ENCODE results near the gene SGPL1.

SGPL1 gene

GRCh38 chr10:70907637-70908405 is 92.1 kb downstream of the SGPL1 start:
- Histone ChIP-seq H3K27ac (ENCODE audit: low read depth, low read length) (no peak overlapping the region), H3K9ac (ENCODE audit: low read depth, low read length) (no peak overlapping the region), H3K4me1 (ENCODE audit: control insufficient read depth, insufficient read depth, low read length) (no peaks in the 10 kb centered on the region), H3K36me3 (ENCODE audit: control insufficient read depth, insufficient read depth, low read length) (no peaks in the 10 kb centered on the region), H3K9me3 (ENCODE audit: control insufficient read depth, insufficient read depth, low read length) (no peaks in the 10 kb centered on the region), H3K27me3 (ENCODE audit: control insufficient read depth, insufficient read depth, low read length) (no peaks in the 10 kb centered on the region), H3K4me3 (ENCODE audit: low read depth, low read length) (no peak overlapping the region)

- no peak overlapping the region for H3K9ac ChIP-seq (ENCODE audit: low read depth, low read length)
- H3K27ac ChIP-seq (ENCODE audit: low read depth, low read length), result no peak overlapping the region
- no peaks in the 10 kb centered on the region for H3K4me1 ChIP-seq (ENCODE audit: control insufficient read depth, insufficient read depth, low read length)
- H3K4me3 ChIP-seq (ENCODE audit: low read depth, low read length), result no peak overlapping the region
- H3K27me3 ChIP-seq (ENCODE audit: control insufficient read depth, insufficient read depth, low read length), result no peaks in the 10 kb centered on the region
- H3K36me3 ChIP-seq (ENCODE audit: control insufficient read depth, insufficient read depth, low read length), result no peaks in the 10 kb centered on the region
- H3K9me3 ChIP-seq (ENCODE audit: control insufficient read depth, insufficient read depth, low read length), result no peaks in the 10 kb centered on the region
Observed at GRCh38 chr10:70908406-70909296, 92.9 kb downstream of the SGPL1 start.

- Histone ChIP-seq H3K4me1 (ENCODE audit: control insufficient read depth, insufficient read depth, low read length) (no peaks in the 10 kb centered on the region), H3K27ac (ENCODE audit: low read depth, low read length) (no peak overlapping the region), H3K4me3 (ENCODE audit: low read depth, low read length) (no peak overlapping the region), H3K36me3 (ENCODE audit: control insufficient read depth, insufficient read depth, low read length) (no peaks in the 10 kb centered on the region), H3K27me3 (ENCODE audit: control insufficient read depth, insufficient read depth, low read length) (no peaks in the 10 kb centered on the region), H3K9me3 (ENCODE audit: control insufficient read depth, insufficient read depth, low read length) (no peaks in the 10 kb centered on the region), H3K9ac (ENCODE audit: low read depth, low read length) (no peak overlapping the region)
Observed at GRCh38 chr10:70909326-70909935, 93.7 kb downstream of the SGPL1 start.

- Histone ChIP-seq H3K27me3 (ENCODE audit: control insufficient read depth, insufficient read depth, low read length) (no peaks in the 10 kb centered on the region), H3K9ac (ENCODE audit: low read depth, low read length) (no peak overlapping the region), H3K4me1 (ENCODE audit: control insufficient read depth, insufficient read depth, low read length) (no peaks in the 10 kb centered on the region), H3K27ac (ENCODE audit: low read depth, low read length) (no peak overlapping the region), H3K4me3 (ENCODE audit: low read depth, low read length) (no peak overlapping the region), H3K36me3 (ENCODE audit: control insufficient read depth, insufficient read depth, low read length) (no peaks in the 10 kb centered on the region), H3K9me3 (ENCODE audit: control insufficient read depth, insufficient read depth, low read length) (no peaks in the 10 kb centered on the region)
Observed at GRCh38 chr10:70910486-70911341, 95.0 kb downstream of the SGPL1 start.

DNA sequence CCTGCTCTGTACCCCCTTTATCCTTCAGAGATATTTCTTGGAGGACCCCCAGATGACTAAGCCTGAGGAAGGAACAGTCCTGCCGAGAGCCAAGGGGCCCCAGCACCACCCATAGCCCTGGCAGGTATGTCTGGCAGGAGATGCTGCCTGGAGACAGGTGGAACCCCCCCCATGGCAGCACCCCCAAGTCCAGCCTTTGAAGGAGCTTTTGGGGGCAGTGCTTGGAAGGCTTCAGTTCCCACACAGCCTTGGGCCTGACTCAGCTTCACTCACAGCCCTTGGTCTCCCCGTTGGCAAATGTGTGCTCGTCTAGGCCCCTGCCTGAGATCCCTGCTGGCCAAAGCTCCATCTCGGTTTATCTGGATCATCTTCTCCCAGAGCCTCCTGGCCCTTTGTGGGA is 95.6 kb downstream of the SGPL1 start:
- Histone ChIP-seq H3K27me3 (ENCODE audit: control insufficient read depth, insufficient read depth, low read length) (no peaks in the 10 kb centered on the region), H3K9ac (ENCODE audit: low read depth, low read length) (no peak overlapping the region), H3K4me1 (ENCODE audit: control insufficient read depth, insufficient read depth, low read length) (no peaks in the 10 kb centered on the region), H3K9me3 (ENCODE audit: control insufficient read depth, insufficient read depth, low read length) (no peaks in the 10 kb centered on the region), H3K36me3 (ENCODE audit: control insufficient read depth, insufficient read depth, low read length) (no peaks in the 10 kb centered on the region), H3K4me3 (ENCODE audit: low read depth, low read length) (no peak overlapping the region), H3K27ac (ENCODE audit: low read depth, low read length) (no peak overlapping the region)

GRCh38 chr10:70912556-70912955 is 96.8 kb downstream of the SGPL1 start:
- no peak overlapping the region for H3K27ac ChIP-seq (ENCODE audit: low read depth, low read length)
- H3K27me3 ChIP-seq (ENCODE audit: control insufficient read depth, insufficient read depth, low read length), result no peaks in the 10 kb centered on the region
- H3K9ac ChIP-seq (ENCODE audit: low read depth, low read length), result no peak overlapping the region
- no peak overlapping the region for H3K4me3 ChIP-seq (ENCODE audit: low read depth, low read length)
- H3K36me3 ChIP-seq (ENCODE audit: control insufficient read depth, insufficient read depth, low read length), result no peaks in the 10 kb centered on the region
- H3K9me3 ChIP-seq (ENCODE audit: control insufficient read depth, insufficient read depth, low read length), result no peaks in the 10 kb centered on the region
- H3K4me1 ChIP-seq (ENCODE audit: control insufficient read depth, insufficient read depth, low read length), result no peaks in the 10 kb centered on the region

- H3K36me3 ChIP-seq (ENCODE audit: control insufficient read depth, insufficient read depth, low read length), result no peaks in the 10 kb centered on the region
- no peaks in the 10 kb centered on the region for H3K4me1 ChIP-seq (ENCODE audit: control insufficient read depth, insufficient read depth, low read length)
Observed at GRCh38 chr10:70913191-70913892, 97.6 kb downstream of the SGPL1 start.

GRCh38 chr10:70913893-70914240 is 98.1 kb downstream of the SGPL1 start:
- no peak overlapping the region for H3K4me3 ChIP-seq (ENCODE audit: low read depth, low read length)
- no peaks in the 10 kb centered on the region for H3K4me1 ChIP-seq (ENCODE audit: control insufficient read depth, insufficient read depth, low read length)

More at GRCh38 chr10:70913191-70913892, 97.6 kb downstream of the SGPL1 start:
- Histone ChIP-seq H3K9ac (ENCODE audit: low read depth, low read length) (no peak overlapping the region), H3K9me3 (ENCODE audit: control insufficient read depth, insufficient read depth, low read length) (no peaks in the 10 kb centered on the region), H3K27me3 (ENCODE audit: control insufficient read depth, insufficient read depth, low read length) (no peaks in the 10 kb centered on the region), H3K27ac (ENCODE audit: low read depth, low read length) (no peak overlapping the region), H3K4me3 (ENCODE audit: low read depth, low read length) (no peak overlapping the region)

GRCh38 chr10:70914316-70914864 is 98.6 kb downstream of the SGPL1 start:
- no peaks in the 10 kb centered on the region for H3K4me1 ChIP-seq (ENCODE audit: control insufficient read depth, insufficient read depth, low read length)
- H3K27ac ChIP-seq (ENCODE audit: low read depth, low read length), result no peak overlapping the region
- H3K9ac ChIP-seq (ENCODE audit: low read depth, low read length), result no peak overlapping the region
- H3K36me3 ChIP-seq (ENCODE audit: control insufficient read depth, insufficient read depth, low read length), result no peaks in the 10 kb centered on the region
- H3K27me3 ChIP-seq (ENCODE audit: control insufficient read depth, insufficient read depth, low read length), result no peaks in the 10 kb centered on the region
- no peaks in the 10 kb centered on the region for H3K9me3 ChIP-seq (ENCODE audit: control insufficient read depth, insufficient read depth, low read length)
- H3K4me3 ChIP-seq (ENCODE audit: low read depth, low read length), result no peak overlapping the region

More at GRCh38 chr10:70913893-70914240, 98.1 kb downstream of the SGPL1 start:
- Histone ChIP-seq H3K27ac (ENCODE audit: low read depth, low read length) (no peak overlapping the region), H3K9me3 (ENCODE audit: control insufficient read depth, insufficient read depth, low read length) (no peaks in the 10 kb centered on the region), H3K9ac (ENCODE audit: low read depth, low read length) (no peak overlapping the region), H3K27me3 (ENCODE audit: control insufficient read depth, insufficient read depth, low read length) (no peaks in the 10 kb centered on the region), H3K36me3 (ENCODE audit: control insufficient read depth, insufficient read depth, low read length) (no peaks in the 10 kb centered on the region)

DNA sequence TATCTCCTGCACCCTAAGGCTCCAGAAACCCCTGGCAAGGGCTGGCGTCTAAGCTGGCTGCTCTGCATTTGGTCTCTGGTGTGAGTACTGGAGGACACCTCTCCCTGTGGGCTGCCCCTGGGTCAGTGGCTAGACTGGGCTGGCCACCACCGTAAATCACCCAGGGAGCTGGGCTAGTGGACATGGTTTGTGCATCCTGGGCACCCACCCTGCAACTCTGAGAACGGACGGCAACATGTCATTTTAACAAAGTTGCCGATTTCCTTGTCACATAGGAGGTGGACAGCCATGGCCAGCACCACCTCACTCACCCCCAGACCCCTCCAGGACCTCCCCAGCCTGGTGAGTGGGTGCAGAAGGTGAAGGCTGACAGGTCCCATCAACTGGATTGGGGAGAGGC is 99.5 kb downstream of the SGPL1 start:
- Histone ChIP-seq H3K27ac (ENCODE audit: low read depth, low read length) (no peak overlapping the region), H3K9ac (ENCODE audit: low read depth, low read length) (no peak overlapping the region), H3K9me3 (ENCODE audit: control insufficient read depth, insufficient read depth, low read length) (no peaks in the 10 kb centered on the region), H3K4me3 (ENCODE audit: low read depth, low read length) (no peak overlapping the region), H3K4me1 (ENCODE audit: control insufficient read depth, insufficient read depth, low read length) (no peaks in the 10 kb centered on the region), H3K27me3 (ENCODE audit: control insufficient read depth, insufficient read depth, low read length) (no peaks in the 10 kb centered on the region), H3K36me3 (ENCODE audit: control insufficient read depth, insufficient read depth, low read length) (no peaks in the 10 kb centered on the region)

Data from HUES48 (cell line).